Endometrial microvascular endothelial cells (primary cell): ENCODE data around the gene TCF4. TPM values are rescaled to one million over a fixed set of nuclear protein-coding genes. Genes with fewer than 3 reads are reported as not detected.

Experiments
- in situ Hi-C: cut with HindIII; loops from 2 replicates; pipeline ENCODE4 v1.10.0; 2017; ENCODE audit warnings: low sequenced_read_pairs, low pct_unique_long_range_greater_than_20kb; ENCODE audit errors: inconsistent ontology term
- total RNA-seq: library from RNA; depleted of rRNA; stranded (reverse); fragments of >200 nt; gene quantifications from one replicate; pipeline ENCODE4 v1.2.3, GENCODE V29; 2015; ENCODE audit errors: inconsistent ontology term

Gene TCF4
- total RNA-seq, 1 donor from 2014 or later, result 80.0 TPM

- in situ Hi-C loops, result no loop called here
Measured at GRCh38 chr18:55458456-55459203, 129.4 kb downstream of the TCF4 start.

- in situ Hi-C loops, result no loop called here
Measured at GRCh38 chr18:55457028-55457427, 131.0 kb downstream of the TCF4 start.

- in situ Hi-C loops, result no loop called here
Measured at GRCh38 chr18:55455938-55456337, 132.1 kb downstream of the TCF4 start.

GRCh38 chr18:55453186-55453585 lies 134.8 kb downstream of the TCF4 start:
- in situ Hi-C loops, result no loop called here

GRCh38 chr18:55452123-55452611 lies 135.8 kb downstream of the TCF4 start:
- in situ Hi-C loops, result no loop called here

- in situ Hi-C loops, result no loop called here
Measured at GRCh38 chr18:55449412-55450140, 138.4 kb downstream of the TCF4 start.

- in situ Hi-C loops, result no loop called here
Measured at GRCh38 chr18:55448420-55448819, 139.6 kb downstream of the TCF4 start.

- in situ Hi-C loops, result no loop called here
Measured at GRCh38 chr18:55447672-55448018, 140.3 kb downstream of the TCF4 start.

- in situ Hi-C loops, result no loop called here
Measured at GRCh38 chr18:55446996-55447671, 140.9 kb downstream of the TCF4 start.

GRCh38 chr18:55444536-55444935 lies 143.5 kb downstream of the TCF4 start:
- in situ Hi-C loops, result no loop called here

- in situ Hi-C loops, result no loop called here
Measured at GRCh38 chr18:55443776-55444175, 144.2 kb downstream of the TCF4 start.

GRCh38 chr18:55442561-55442960 lies 145.4 kb downstream of the TCF4 start:
- in situ Hi-C loops, result no loop called here

- in situ Hi-C loops, result no loop called here
Measured at GRCh38 chr18:55440988-55441387, 147.0 kb downstream of the TCF4 start.

- in situ Hi-C loops, result no loop called here
Measured at GRCh38 chr18:55439056-55439455, 148.9 kb downstream of the TCF4 start.

- in situ Hi-C loops, result no loop called here
Measured at GRCh38 chr18:55435592-55435991, 152.4 kb downstream of the TCF4 start.

GRCh38 chr18:55433648-55434047 lies 154.3 kb downstream of the TCF4 start:
- in situ Hi-C loops, result no loop called here

- in situ Hi-C loops, result no loop called here
Measured at GRCh38 chr18:55433140-55433539, 154.9 kb downstream of the TCF4 start.

GRCh38 chr18:55432307-55433040 lies 155.5 kb downstream of the TCF4 start:
- in situ Hi-C loops, result no loop called here

GRCh38 chr18:55430026-55430425 lies 158.0 kb downstream of the TCF4 start:
- in situ Hi-C loops, result no loop called here
